HepG2 (cell line): ENCODE data around the gene MXI1. TPM values are rescaled to one million over a fixed set of nuclear protein-coding genes. Genes with fewer than 3 reads are reported as not detected.
A peak's percentile ranks its signal among the peaks of the same experiment; 100 is the strongest.

Experiments
- ARID2 ChIP-seq: sonication (generic); formaldehyde crosslinking; IDR thresholded peaks from 2 replicates; pipeline ENCODE4 v1.8.1; 2022; ENCODE audit warnings: mild to moderate bottlenecking, missing genetic modification reagents, borderline replicate concordance
- CCDC6 ChIP-seq: sonication (generic); formaldehyde crosslinking; IDR thresholded peaks from 2 replicates; pipeline ENCODE4 v1.8.1; 2022; ENCODE audit warnings: mild to moderate bottlenecking, missing genetic modification reagents, moderate library complexity
- EHMT2 ChIP-seq: fragments of 200-600 bp; sonication (generic); IDR thresholded peaks from 2 replicates; pipeline ENCODE4 v1.7.0; 2017; ENCODE audit warnings: antibody characterized with exemption, low read depth, low read length, borderline replicate concordance
- EZH2 ChIP-seq: conservative IDR thresholded peaks from 2 replicates; pipeline ENCODE4 v1.6.1; 2012; ENCODE audit warnings: mild to moderate bottlenecking, low read depth, low read length, moderate library complexity
- HNRNPL ChIP-seq: fragments of 200-400 bp; formaldehyde crosslinking; IDR thresholded peaks from 2 replicates; pipeline ENCODE4 v1.6.1; 2017; ENCODE audit warnings: mild to moderate bottlenecking, low read depth, low read length
- JDP2 ChIP-seq: sonication (generic); formaldehyde crosslinking; IDR thresholded peaks from 2 replicates; pipeline ENCODE4 v1.8.1; 2022; ENCODE audit warnings: missing genetic modification reagents, borderline replicate concordance
- KMT2A ChIP-seq: sonication (generic); formaldehyde crosslinking; IDR thresholded peaks from 2 replicates; pipeline ENCODE4 v1.4.0; 2020; ENCODE audit warnings: missing genetic modification reagents
- NBN ChIP-seq: fragments of 450-650 bp; conservative IDR thresholded peaks from 2 replicates; pipeline ENCODE4 v1.6.1; 2017
- PAF1 ChIP-seq: IDR thresholded peaks from 2 replicates; pipeline ENCODE4 v1.6.1; 2016; ENCODE audit warnings: missing genetic modification reagents, missing compliant biosample characterization
- PCBP1 ChIP-seq: fragments of 200-400 bp; formaldehyde crosslinking; IDR thresholded peaks from 2 replicates; pipeline ENCODE4 v1.6.1; 2017; ENCODE audit warnings: mild to moderate bottlenecking, low read depth, low read length, borderline replicate concordance
- PRDM10 ChIP-seq: sonication (generic); formaldehyde crosslinking; IDR thresholded peaks from 2 replicates; pipeline ENCODE4 v1.4.0; 2020; ENCODE audit warnings: low read depth, missing genetic modification reagents
- RBAK ChIP-seq: sonication (generic); formaldehyde crosslinking; IDR thresholded peaks from 2 replicates; pipeline ENCODE4 v1.5.1; 2020; ENCODE audit warnings: mild to moderate bottlenecking, missing genetic modification reagents
- ZBTB7A ChIP-seq: sonication (generic); formaldehyde crosslinking; IDR thresholded peaks from 2 replicates; pipeline ENCODE4 v1.8.0; 2022; ENCODE audit warnings: mild to moderate bottlenecking, missing genetic modification reagents
- ZGPAT ChIP-seq: IDR thresholded peaks from 2 replicates; pipeline ENCODE4 v1.6.1; 2016; ENCODE audit warnings: mild to moderate bottlenecking
- ZNF251 ChIP-seq: sonication (generic); formaldehyde crosslinking; IDR thresholded peaks from 2 replicates; pipeline ENCODE4 v1.9.0; 2021; ENCODE audit warnings: mild to moderate bottlenecking, missing genetic modification reagents
- ZNF333 ChIP-seq: sonication (generic); formaldehyde crosslinking; IDR thresholded peaks from 2 replicates; pipeline ENCODE4 v1.4.0; 2020; ENCODE audit warnings: mild to moderate bottlenecking, missing genetic modification reagents, borderline replicate concordance
- ZNF580 ChIP-seq: IDR thresholded peaks from 2 replicates; pipeline ENCODE4 v1.6.1; 2016; ENCODE audit warnings: low read depth, borderline replicate concordance
- polyA plus RNA-seq, 8 experiments: library from polyadenylated mRNA; depleted of rRNA in 3 of 8; stranded (reverse) in 7 of 8; unstranded in 1 of 8; fragments of >200 nt; fragmentation: Illumina TruSeq in 4 of 8; extraction: Trizol in 4 of 8; gene quantifications; 2 replicates each; pipeline versions ENCODE4 v1.2.1 to v1.2.3, GENCODE V29; 2011 to 2016; ENCODE audit warnings: low read depth in 4 of 8, missing spikeins in 1 of 8, mixed read lengths in 1 of 8; ENCODE audit not compliant: insufficient read depth in 1 of 8
- total RNA-seq, 5 experiments: library from RNA; depleted of rRNA; stranded (reverse); fragments of >200 nt; fragmentation: Illumina TruSeq; extraction: Trizol; gene quantifications; 2 replicates each; pipeline ENCODE4 v1.2.3, GENCODE V29; 2016; ENCODE audit warnings: low read depth in 1 of 5
- TF ChIP-seq, protein P1 (sequence below): sonication (generic); formaldehyde crosslinking; IDR thresholded peaks from 2 replicates; pipeline ENCODE4 v1.5.0; 2020; ENCODE audit warnings: missing genetic modification reagents, mild to moderate bottlenecking, borderline replicate concordance
- TF ChIP-seq, protein P2 (sequence below): sonication (generic); formaldehyde crosslinking; IDR thresholded peaks from 2 replicates; pipeline ENCODE4 v1.4.0; 2020; ENCODE audit warnings: missing genetic modification reagents

Gene MXI1
- total and polyA plus RNA-seq, 2 of the 13 experiments (the other 11 are each of a cell fraction or from before 2014, with no cell fraction given): 6.6 to 22.0 TPM

DNA sequence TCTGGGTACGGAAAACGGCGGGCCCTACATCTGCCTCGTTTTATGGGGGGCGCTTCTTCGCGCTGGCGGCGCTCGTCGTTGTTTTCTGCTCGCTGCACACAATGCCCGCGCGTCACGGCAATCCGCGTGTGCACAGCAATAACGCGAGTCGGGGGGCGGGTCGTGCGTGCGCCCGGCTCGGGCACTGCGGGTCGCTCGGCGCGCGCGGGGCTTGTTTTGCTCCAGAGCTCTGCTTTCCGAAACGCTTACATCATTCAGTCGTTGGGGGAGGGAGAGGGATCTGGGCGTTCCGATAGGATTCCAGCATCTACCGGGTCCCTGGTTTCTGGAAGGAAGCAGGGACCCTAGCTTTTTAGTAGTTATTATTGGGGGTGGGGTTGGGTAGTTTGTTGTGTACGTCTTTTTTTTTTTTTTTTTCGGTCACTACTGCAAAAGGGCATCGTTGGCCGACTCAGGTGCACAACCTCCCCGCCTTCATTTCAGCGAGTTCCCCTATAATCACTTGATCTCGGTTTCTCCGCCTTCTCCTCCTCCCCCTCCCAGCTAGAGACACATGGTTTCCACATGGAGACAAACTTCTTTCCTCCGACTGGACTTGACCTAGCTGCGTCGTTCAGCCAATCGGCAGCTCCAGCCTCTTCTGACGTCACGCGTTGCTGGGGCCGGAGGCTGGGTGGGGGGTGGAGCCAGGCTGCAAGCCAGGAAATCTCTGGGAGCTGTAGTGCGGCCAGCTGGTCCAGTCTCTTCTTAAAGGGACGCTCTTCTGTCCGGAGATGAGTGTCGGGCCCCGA lies 3.5 kb downstream of the MXI1 start (continued):
- peak; percentile 19; the same call in 1 of the 2 replicates for TF ChIP-seq ZNF580 (CRISPR knock-in tag)
- TF ChIP-seq ZGPAT (CRISPR knock-in tag): peak; percentile 45; the same call in 1 of the 2 replicates
- no peak for TF ChIP-seq NBN
- TF ChIP-seq EHMT2: no peak
- no peak for TF ChIP-seq CCDC6 (CRISPR knock-in tag)
- no peak; the same call in 1 of the 2 replicates for TF ChIP-seq ZNF333
- TF ChIP-seq PAF1 (CRISPR knock-in tag): no peak
- TF ChIP-seq PRDM10 (CRISPR knock-in tag): peak; percentile 93
- 0 out of 2 replicates have a peak, but pooled peaks have one; percentile 29 for TF ChIP-seq ARID2
- TF ChIP-seq, protein P1, sequence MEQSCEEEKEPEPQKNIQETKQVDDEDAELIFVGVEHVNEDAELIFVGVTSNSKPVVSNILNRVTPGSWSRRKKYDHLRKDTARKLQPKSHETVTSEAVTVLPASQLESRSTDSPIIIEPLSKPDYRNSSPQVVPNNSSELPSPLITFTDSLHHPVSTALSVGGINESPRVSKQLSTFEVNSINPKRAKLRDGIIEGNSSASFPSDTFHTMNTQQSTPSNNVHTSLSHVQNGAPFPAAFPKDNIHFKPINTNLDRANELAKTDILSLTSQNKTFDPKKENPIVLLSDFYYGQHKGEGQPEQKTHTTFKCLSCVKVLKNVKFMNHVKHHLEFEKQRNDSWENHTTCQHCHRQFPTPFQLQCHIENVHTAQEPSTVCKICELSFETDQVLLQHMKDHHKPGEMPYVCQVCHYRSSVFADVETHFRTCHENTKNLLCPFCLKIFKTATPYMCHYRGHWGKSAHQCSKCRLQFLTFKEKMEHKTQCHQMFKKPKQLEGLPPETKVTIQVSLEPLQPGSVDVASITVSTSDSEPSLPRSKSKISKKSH (CRISPR knock-in tag): 0 out of 2 replicates have a peak, but pooled peaks have one; percentile 40
- TF ChIP-seq HNRNPL: peak; percentile 91
- no peak; the same call in 1 of the 2 replicates for TF ChIP-seq JDP2
- TF ChIP-seq RBAK (CRISPR knock-in tag): no peak
- no peak for TF ChIP-seq EZH2
- peak; percentile 14; the same call in 1 of the 2 replicates for TF ChIP-seq KMT2A
- TF ChIP-seq, protein P2, sequence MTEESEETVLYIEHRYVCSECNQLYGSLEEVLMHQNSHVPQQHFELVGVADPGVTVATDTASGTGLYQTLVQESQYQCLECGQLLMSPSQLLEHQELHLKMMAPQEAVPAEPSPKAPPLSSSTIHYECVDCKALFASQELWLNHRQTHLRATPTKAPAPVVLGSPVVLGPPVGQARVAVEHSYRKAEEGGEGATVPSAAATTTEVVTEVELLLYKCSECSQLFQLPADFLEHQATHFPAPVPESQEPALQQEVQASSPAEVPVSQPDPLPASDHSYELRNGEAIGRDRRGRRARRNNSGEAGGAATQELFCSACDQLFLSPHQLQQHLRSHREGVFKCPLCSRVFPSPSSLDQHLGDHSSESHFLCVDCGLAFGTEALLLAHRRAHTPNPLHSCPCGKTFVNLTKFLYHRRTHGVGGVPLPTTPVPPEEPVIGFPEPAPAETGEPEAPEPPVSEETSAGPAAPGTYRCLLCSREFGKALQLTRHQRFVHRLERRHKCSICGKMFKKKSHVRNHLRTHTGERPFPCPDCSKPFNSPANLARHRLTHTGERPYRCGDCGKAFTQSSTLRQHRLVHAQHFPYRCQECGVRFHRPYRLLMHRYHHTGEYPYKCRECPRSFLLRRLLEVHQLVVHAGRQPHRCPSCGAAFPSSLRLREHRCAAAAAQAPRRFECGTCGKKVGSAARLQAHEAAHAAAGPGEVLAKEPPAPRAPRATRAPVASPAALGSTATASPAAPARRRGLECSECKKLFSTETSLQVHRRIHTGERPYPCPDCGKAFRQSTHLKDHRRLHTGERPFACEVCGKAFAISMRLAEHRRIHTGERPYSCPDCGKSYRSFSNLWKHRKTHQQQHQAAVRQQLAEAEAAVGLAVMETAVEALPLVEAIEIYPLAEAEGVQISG (CRISPR knock-in tag): no peak
- no peak for TF ChIP-seq PCBP1
- TF ChIP-seq ZBTB7A (CRISPR knock-in tag): peak; percentile 49; the same call in 1 of the 2 replicates
- no peak for TF ChIP-seq ZNF251 (CRISPR knock-in tag)
